ENCODE measurements around the gene DLL4.
"Not testable (repeated sequence)": the region's sequence is repeated elsewhere in the genome, so short reads cannot be mapped to it uniquely, and the experiment has no call there.

Gene DLL4

GRCh38 chr15:40958723-40959122 lies 29.6 kb downstream of the DLL4 start:
- DNase-seq (ENCODE audit: low read depth, low spot score) = no peak
- no peak overlapping the region for H3K4me3 ChIP-seq (ENCODE audit: low read depth, low read length)
- TF ChIP-seq CTCF (IDR thresholded peaks at IDR 0.05; ENCODE audit: low read depth, low read length) = no peak
- in situ Hi-C loops (cut with HindIII; ENCODE audit: low sequenced_read_pairs) = no loop called here

GRCh38 chr15:40959331-40960141 lies 30.4 kb downstream of the DLL4 start:
- in situ Hi-C loops (cut with HindIII; ENCODE audit: low sequenced_read_pairs) = no loop called here
- no peak for TF ChIP-seq CTCF (IDR thresholded peaks at IDR 0.05; ENCODE audit: low read depth, low read length)
- no peak overlapping the region for H3K4me3 ChIP-seq (ENCODE audit: low read depth, low read length)
- DNase-seq (ENCODE audit: low read depth, low spot score) = no peak

- TF ChIP-seq CTCF (IDR thresholded peaks at IDR 0.05; ENCODE audit: low read depth, low read length) = no peak
- DNase-seq (ENCODE audit: low read depth, low spot score) = no peak
- in situ Hi-C loops (cut with HindIII; ENCODE audit: low sequenced_read_pairs) = no loop called here
- H3K4me3 ChIP-seq (ENCODE audit: low read depth, low read length) = no peak overlapping the region
These were observed 31.2 kb downstream of the DLL4 start for GRCh38 chr15:40960151-40960885.

GRCh38 chr15:40960925-40961324 lies 31.8 kb downstream of the DLL4 start:
- in situ Hi-C loops (cut with HindIII; ENCODE audit: low sequenced_read_pairs) = no loop called here
- H3K4me3 ChIP-seq (ENCODE audit: low read depth, low read length) = no peak overlapping the region
- no peak for DNase-seq (ENCODE audit: low read depth, low spot score)
- TF ChIP-seq CTCF (IDR thresholded peaks at IDR 0.05; ENCODE audit: low read depth, low read length) = no peak

GRCh38 chr15:40961740-40962139 lies 32.6 kb downstream of the DLL4 start:
- in situ Hi-C loops (cut with HindIII; ENCODE audit: low sequenced_read_pairs); H3K4me3 ChIP-seq (ENCODE audit: low read depth, low read length); DNase-seq (ENCODE audit: low read depth, low spot score): not testable (repeated sequence)

GRCh38 chr15:40962317-40962716 lies 33.2 kb downstream of the DLL4 start:
- in situ Hi-C loops (cut with HindIII; ENCODE audit: low sequenced_read_pairs); DNase-seq (ENCODE audit: low read depth, low spot score); H3K4me3 ChIP-seq (ENCODE audit: low read depth, low read length): not testable (repeated sequence)

GRCh38 chr15:40963201-40963600 lies 34.1 kb downstream of the DLL4 start:
- TF ChIP-seq CTCF (IDR thresholded peaks at IDR 0.05; ENCODE audit: low read depth, low read length) = no peak
- H3K4me3 ChIP-seq (ENCODE audit: low read depth, low read length) = no peak overlapping the region
- DNase-seq (ENCODE audit: low read depth, low spot score) = no peak
- in situ Hi-C loops (cut with HindIII; ENCODE audit: low sequenced_read_pairs) = no loop called here

Measured in astrocyte of the spinal cord (primary cell).